Skin epidermis (tissue), 12 donors: Measurements from ENCODE around the gene ARHGAP4.

Experiments
- H3K27ac ChIP-seq, 21 experiments: fragments of 200-600 bp; sonication (generic) in 11 of 21; one replicate each; pipeline ENCODE4 v1.5.0; 2020; ENCODE audit warnings: mild to moderate bottlenecking in 3 of 21, inconsistent platforms in 2 of 21, moderate library complexity in 2 of 21
- H3K4me3 ChIP-seq, 7 experiments: fragments of 200-600 bp; sonication (generic) in 2 of 7; one replicate each; pipeline ENCODE4 v1.5.0; 2020; ENCODE audit warnings: inconsistent platforms in 2 of 7, mild to moderate bottlenecking in 2 of 7, moderate library complexity in 1 of 7

ARHGAP4 gene

GRCh38 chrX:153862369-153863250 lies 63.5 kb downstream of the ARHGAP4 start:
- no peak overlapping the region for H3K4me3 ChIP-seq
- H3K27ac ChIP-seq, result no peak overlapping the region

- Histone ChIP-seq H3K4me3 (no peak overlapping the region), H3K27ac (no peak overlapping the region)
These were observed 64.2 kb downstream of the ARHGAP4 start for GRCh38 chrX:153861733-153862310.

GRCh38 chrX:153861151-153861550 lies 64.9 kb downstream of the ARHGAP4 start:
- Histone ChIP-seq H3K27ac (no peak overlapping the region), H3K4me3 (no peak overlapping the region)
